ENCODE measurements around the gene C15orf39.
A peak's percentile ranks its signal among the peaks of the same experiment; 100 is the strongest.

The C15orf39 gene

GRCh38 chr15:75201616-75202250, at the start of gene C15orf39:
Gene C15orf39 (plus strand): TSS chr15:75201882. CDS start chr15:75206049, 4,167 bp downstream.
- Histone ChIP-seq H3K36me3 (ENCODE audit: control insufficient read depth in 2 of 2, insufficient read depth in 1 of 2, low read length in 2 of 2) (peaks cover 5 to 16% of the 10 kb centered on the region in 2 experiments; a peak in 2 of 3 replicates), H3K9me3 (ENCODE audit: control insufficient read depth, insufficient read depth, low read depth, low read length) (no peaks in the 10 kb centered on the region), H3K4me1 (ENCODE audit: control insufficient read depth, insufficient read depth, low read length) (peaks cover 21% of the 10 kb centered on the region), H3K4me3 (ENCODE audit: low read depth, low read length) (peak within 1 kb of the TSS; percentile 85), H3K27ac (ENCODE audit: extremely low read depth, low read depth, low read length) (peak within 1 kb of the TSS; percentile 93)
- POLR2A ChIA-PET = interaction anchor here (0.6 to 3.0 kb wide), 33 partner anchors 9 to 537 kb away, joined by 3 to 24 read pairs (median 6); partner anchors contain the start of genes COMMD4, COX5A, PPCDC and RPP25
- CTCF ChIA-PET = interaction anchor here (0.5 to 1.8 kb wide), 21 partner anchors 9 to 439 kb away, joined by 3 to 24 read pairs (median 4); partner anchors contain the start of gene PPCDC
- TF ChIP-seq ZNF341 (tag by site-specific recombination; IDR thresholded peaks at IDR 0.05; ENCODE audit: low read depth) = no peak
- 0 out of 2 replicates have a peak, but pooled peaks have one; percentile 20 for TF ChIP-seq MZF1 (tag by site-specific recombination; IDR thresholded peaks at IDR 0.05; ENCODE audit: borderline replicate concordance)
- no peak for TF ChIP-seq ZNF221 (tag by site-specific recombination; IDR thresholded peaks at IDR 0.05; ENCODE audit: borderline replicate concordance)
- TF ChIP-seq ZNF692 (tag by site-specific recombination; IDR thresholded peaks at IDR 0.05) = peak; percentile 72
- TF ChIP-seq ZNF501 (tag by site-specific recombination; IDR thresholded peaks at IDR 0.05) = peak; percentile 94
- peak; percentile 23; the same call in 1 of the 2 replicates for TF ChIP-seq ZNF513 (tag by site-specific recombination; IDR thresholded peaks at IDR 0.05)
- no peak for TF ChIP-seq AEBP2 (tag by site-specific recombination; IDR thresholded peaks at IDR 0.05; ENCODE audit: borderline replicate concordance)
- peak; percentile 66; the same call in 1 of the 2 replicates for TF ChIP-seq ZEB2 (tag by site-specific recombination; IDR thresholded peaks at IDR 0.05)
- TF ChIP-seq ZNF37A (tag by site-specific recombination; IDR thresholded peaks at IDR 0.05) = peak; percentile 36; the same call in 1 of the 2 replicates
- no peak for TF ChIP-seq ZNF362 (tag by site-specific recombination; IDR thresholded peaks at IDR 0.05)
- peak; percentile 97 for TF ChIP-seq ZSCAN5A (tag by site-specific recombination; IDR thresholded peaks at IDR 0.05)
- 0 out of 2 replicates have a peak, but pooled peaks have one; percentile 21 for TF ChIP-seq PRDM4 (tag by site-specific recombination; IDR thresholded peaks at IDR 0.05)
- 0 out of 2 replicates have a peak, but pooled peaks have one; percentile 35 for TF ChIP-seq ZNF792 (tag by site-specific recombination; IDR thresholded peaks at IDR 0.05)
- peak; percentile 43; the same call in 1 of the 2 replicates for TF ChIP-seq IKZF3 (tag by site-specific recombination; IDR thresholded peaks at IDR 0.05)
- peak; percentile 85; the same call in 1 of the 2 replicates for TF ChIP-seq ZNF391 (tag by site-specific recombination; IDR thresholded peaks at IDR 0.05; ENCODE audit: borderline replicate concordance, low read depth)
- TF ChIP-seq SP2 (tag by site-specific recombination; IDR thresholded peaks at IDR 0.05) = peak; percentile 30; the same call in 1 of the 2 replicates
- TF ChIP-seq ZBTB6 (tag by site-specific recombination; IDR thresholded peaks at IDR 0.05) = 0 out of 2 replicates have a peak, but pooled peaks have one; percentile 26
- peak; percentile 59 for TF ChIP-seq PBX3 (CRISPR knock-in tag; IDR thresholded peaks at IDR 0.05)
- 0 out of 2 replicates have a peak, but pooled peaks have one; percentile 10 for TF ChIP-seq ZNF449 (tag by site-specific recombination; IDR thresholded peaks at IDR 0.05)
- TF ChIP-seq KLF16 (tag by site-specific recombination; IDR thresholded peaks at IDR 0.05) = 0 out of 2 replicates have a peak, but pooled peaks have one; percentile 86
- no peak for TF ChIP-seq SCRT1 (tag by site-specific recombination; IDR thresholded peaks at IDR 0.05; ENCODE audit: borderline replicate concordance)

Measured in HEK293 (cell line).